HS-5 (cell line): ENCODE measurements around the gene JPT1.
"Not testable (repeated sequence)": the region's sequence is repeated elsewhere in the genome, so short reads cannot be mapped to it uniquely, and the experiment has no call there.

ENCODE experiments used
- DNase-seq: peaks from one replicate; pipeline ENCODE4 v3.0.0-alpha.2; 2012; ENCODE audit warnings: low read depth

JPT1 gene

GRCh38 chr17:75129576-75129975 is 24.7 kb downstream of the JPT1 start:
- no peak for DNase-seq

- no peak for DNase-seq
These were observed 25.4 kb downstream of the JPT1 start for GRCh38 chr17:75128694-75129505.

- DNase-seq: not testable (repeated sequence)
These were observed 26.4 kb downstream of the JPT1 start for GRCh38 chr17:75127936-75128335.

DNA sequence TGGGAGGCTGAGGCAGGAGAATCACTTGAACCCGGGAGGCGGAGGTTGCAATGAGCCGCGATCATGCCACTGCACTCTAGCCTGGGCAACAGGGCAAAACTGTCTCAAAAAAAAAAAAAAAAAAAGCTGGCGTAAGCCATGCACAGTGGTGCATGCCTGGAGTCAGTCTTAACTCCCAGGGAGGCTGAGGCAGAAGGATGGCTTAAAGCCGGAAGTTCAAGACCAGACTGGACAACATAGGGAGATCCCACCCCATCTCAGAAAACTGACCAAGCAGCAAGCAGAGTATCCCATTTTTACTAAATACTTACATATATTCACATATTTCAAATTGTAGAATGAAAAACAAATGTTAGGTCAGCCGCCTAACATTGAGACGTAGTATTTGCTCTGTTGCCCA is 27.4 kb downstream of the JPT1 start:
- DNase-seq: no peak

- DNase-seq: no peak
These were observed 28.3 kb downstream of the JPT1 start for GRCh38 chr17:75125984-75126383.

DNA sequence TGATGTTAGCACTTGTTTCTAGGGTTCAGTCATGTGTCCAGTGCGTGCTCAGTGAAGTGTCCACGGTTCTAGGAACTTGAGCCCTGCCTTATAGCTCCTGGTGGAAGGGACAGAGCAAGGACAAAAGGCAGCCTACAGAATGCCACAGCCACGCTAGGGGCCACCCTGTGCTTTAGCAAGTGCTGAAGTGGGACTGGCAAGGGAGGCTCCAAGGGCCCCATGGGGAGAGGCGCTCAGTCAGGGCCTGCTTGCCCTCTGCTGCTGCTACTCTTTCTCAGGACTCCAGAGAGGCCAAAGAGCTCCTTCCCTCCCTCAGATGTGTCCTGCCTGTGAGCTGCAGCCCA is 29.5 kb downstream of the JPT1 start:
- DNase-seq: no peak

GRCh38 chr17:75124041-75124818 is 30.1 kb downstream of the JPT1 start:
- no peak for DNase-seq

DNA sequence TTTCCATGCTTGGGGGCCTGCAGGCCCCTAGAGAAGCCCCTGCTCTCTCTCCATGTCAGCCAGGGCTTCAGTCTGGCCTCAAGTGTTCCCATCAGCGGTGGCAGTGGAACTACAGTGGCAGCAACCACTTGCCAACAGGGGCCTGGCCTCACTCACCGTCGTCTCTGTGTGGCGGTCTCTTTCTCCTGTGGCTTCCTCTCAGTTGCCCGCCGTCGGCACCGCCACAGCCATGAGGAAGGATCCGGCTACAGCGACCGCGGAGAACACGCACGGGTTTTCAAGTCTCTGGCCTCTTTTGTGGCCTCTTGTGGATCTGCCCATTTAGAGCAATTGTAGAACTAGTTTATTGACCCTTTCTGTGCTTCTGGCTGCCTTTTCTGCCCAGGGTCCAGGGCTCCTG is 36.0 kb downstream of the JPT1 start:
- DNase-seq: no peak

GRCh38 chr17:75116737-75117136 is 37.6 kb downstream of the JPT1 start:
- no peak for DNase-seq

DNA sequence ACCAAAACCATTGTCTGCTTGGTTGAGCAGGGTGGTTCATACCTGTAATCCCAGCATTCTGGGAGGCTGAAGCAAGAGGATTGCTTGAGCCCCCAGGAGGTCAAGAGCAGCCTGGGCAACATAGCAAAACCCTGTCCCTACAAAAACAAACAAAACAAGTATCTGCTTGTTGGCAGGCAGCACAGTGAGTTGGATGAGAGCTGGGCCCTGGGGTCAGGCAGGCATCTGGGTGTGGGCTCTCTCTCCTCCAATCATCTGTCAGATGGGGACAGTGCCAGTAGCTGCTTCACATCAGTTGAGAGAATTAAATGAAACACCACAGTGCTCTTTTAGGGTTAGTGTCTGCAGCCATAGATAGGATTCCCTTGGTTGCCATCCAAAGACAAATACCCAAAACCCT is 38.8 kb downstream of the JPT1 start:
- DNase-seq: no peak

- DNase-seq: no peak
These were observed 39.6 kb downstream of the JPT1 start for GRCh38 chr17:75114552-75115314.

DNA sequence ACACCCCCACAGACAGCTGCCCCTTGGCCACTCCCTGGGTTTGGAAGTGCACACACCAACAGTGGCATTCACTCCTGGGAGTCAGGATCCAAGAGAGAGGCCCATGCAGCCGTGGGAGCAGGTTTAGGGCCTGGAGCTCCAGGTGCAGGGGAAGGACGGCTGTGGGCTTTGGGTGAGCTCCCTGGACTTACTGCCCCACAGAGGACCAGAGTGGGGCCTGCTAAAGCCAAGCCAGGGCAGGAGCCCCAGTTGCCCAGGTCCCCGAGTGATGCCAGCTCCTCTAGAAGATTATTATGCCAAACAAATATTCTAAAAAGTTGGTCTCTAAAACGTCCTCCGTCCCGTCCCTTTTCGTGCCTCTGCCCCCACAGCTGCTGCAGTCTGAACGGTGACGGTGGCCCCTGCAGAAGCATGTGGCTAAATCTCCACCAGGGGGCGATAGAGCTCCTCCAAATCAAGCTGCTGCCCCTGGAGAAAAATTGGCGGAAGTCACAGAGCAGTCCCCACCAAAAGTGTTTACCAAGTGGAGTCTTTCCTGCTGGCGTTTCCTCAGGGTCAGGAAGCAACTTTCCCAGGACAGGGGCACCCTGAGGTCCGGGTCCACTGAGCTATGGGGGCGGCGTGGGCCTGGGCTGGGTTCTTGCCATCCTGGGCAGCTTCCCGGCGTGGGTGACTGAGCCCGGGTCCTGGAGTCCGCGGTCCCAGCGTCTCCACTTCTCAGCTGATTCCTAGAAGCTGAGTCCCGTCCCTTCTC is 40.3 kb downstream of the JPT1 start:
- DNase-seq: peak; percentile 65

GRCh38 chr17:75111777-75112335 is 42.5 kb downstream of the JPT1 start:
- no peak for DNase-seq

DNA sequence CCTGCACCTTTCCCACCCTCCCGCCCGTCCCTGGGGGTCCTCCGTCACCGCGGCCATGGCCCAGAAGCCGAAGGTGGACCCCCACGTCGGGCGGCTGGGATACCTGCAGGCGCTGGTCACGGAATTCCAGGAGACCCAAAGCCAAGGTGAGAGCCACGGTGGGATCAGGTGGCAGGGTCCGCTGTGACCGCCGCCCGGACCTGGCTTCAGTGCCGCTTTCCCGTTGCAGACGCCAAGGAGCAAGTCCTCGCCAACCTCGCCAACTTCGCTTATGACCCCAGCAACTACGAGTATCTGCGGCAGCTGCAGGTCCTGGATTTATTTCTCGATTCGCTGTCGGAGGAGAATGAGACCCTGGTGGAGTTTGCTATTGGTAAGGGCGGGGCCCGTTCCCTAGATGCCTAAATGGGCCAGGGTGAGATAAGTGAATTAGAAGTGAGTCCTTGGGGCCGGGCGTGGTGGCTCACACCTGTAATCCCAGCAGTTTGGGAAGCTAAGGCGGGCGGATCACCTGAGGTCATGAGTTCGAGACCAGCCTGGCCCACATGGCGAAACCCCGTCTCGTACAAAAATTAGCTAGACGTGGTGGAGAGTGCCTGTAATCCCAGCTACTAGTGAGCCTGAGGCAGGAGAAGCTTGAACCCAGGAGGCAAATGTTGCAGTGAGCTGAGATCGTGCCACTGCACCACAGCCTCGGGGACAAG is 43.9 kb downstream of the JPT1 start:
- DNase-seq: no peak

GRCh38 chr17:75109407-75110233 is 44.7 kb downstream of the JPT1 start, which contains the start of gene ARMC7:
Gene ARMC7 (plus strand): TSS chr17:75109969. CDS start chr17:75110289, 320 bp downstream.
- DNase-seq: peak; percentile 36

GRCh38 chr17:75109046-75109406 is 45.3 kb downstream of the JPT1 start:
- DNase-seq: no peak

GRCh38 chr17:75108193-75108592 is 46.1 kb downstream of the JPT1 start:
- no peak for DNase-seq

GRCh38 chr17:75105126-75106080 is 48.9 kb downstream of the JPT1 start:
- no peak for DNase-seq
